ENCODE data around the gene HLA-DOA. TPM values are rescaled to one million over a fixed set of nuclear protein-coding genes. Genes with fewer than 3 reads are reported as not detected.

HLA-DOA gene
- polyA plus RNA-seq, 1 donor (not counting 4 experiments of a cell fraction or from before 2014, with no cell fraction given): not detected

DNA sequence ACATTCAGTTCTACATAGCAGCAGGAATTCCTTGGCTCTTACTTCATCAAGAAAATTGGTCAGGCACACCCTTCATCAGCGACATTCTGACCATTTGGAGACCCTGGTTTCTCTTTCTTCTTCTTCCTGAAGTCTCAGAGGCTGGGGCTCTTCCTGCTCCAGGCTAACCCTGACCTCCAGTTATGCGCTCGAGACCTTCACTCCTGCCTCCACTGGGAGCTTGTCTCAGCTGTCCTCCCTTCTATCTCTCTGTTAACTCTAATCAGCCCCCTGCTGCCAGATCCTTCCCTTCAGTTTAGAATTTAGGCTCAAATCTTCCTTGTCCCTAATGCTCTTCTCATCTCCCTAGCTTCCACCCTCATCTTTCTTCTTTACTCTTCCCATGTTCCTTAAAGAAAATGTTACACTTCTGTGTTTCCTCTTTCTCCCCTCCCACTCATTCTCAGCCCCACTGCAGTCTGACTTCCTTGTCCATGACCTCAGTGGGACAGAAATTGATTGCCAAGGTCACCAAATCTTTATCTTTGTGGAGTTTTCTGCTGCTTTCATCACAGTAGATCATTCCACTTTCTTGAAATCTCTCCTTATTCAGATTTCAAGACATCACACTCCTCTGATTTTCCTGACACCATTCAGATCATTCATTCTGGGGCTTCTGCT lies 8.4 kb upstream of the HLA-DOA start:
- no peak overlapping the region for H3K4me2 ChIP-seq (ENCODE audit: control insufficient read depth, extremely low read depth, insufficient read depth, low read depth, low read length)
- no peaks in the 10 kb centered on the region for H3K36me3 ChIP-seq (ENCODE audit: control insufficient read depth in 2 of 2, extremely low read depth in 1 of 2, insufficient read depth in 2 of 2, low read length in 2 of 2)
- dilution Hi-C loops (cut with MboI; ENCODE audit: extremely low pct_ligation_motif_present, low sequenced_read_pairs): no loop called here
- no peak overlapping the region for H2AFZ ChIP-seq (ENCODE audit: control insufficient read depth, low read length)
- DNase-seq (ENCODE audit: low read depth, low spot score) (no peak), FAIRE-seq (no peak)
- H3K9me3 ChIP-seq (ENCODE audit: control insufficient read depth, low read depth, low read length): no peaks in the 10 kb centered on the region
- no peaks in the 10 kb centered on the region for H3K4me1 ChIP-seq (ENCODE audit: control insufficient read depth, extremely low read depth, insufficient read depth, low read length)
- H3K27me3 ChIP-seq (ENCODE audit: control insufficient read depth, extremely low read depth, insufficient read depth, low read length): peaks cover 24% of the 10 kb centered on the region
- no peaks in the 10 kb centered on the region for H3K9me1 ChIP-seq (ENCODE audit: control insufficient read depth, extremely low read depth, insufficient read depth, low read length)
- no peak overlapping the region for H3K9ac ChIP-seq (ENCODE audit: control insufficient read depth, extremely low read depth, insufficient read depth, low read length)
- no peaks in the 10 kb centered on the region for H3K79me2 ChIP-seq (ENCODE audit: control insufficient read depth, insufficient read depth, low read length)
- no peak overlapping the region for H3K27ac ChIP-seq (ENCODE audit: control insufficient read depth, insufficient read depth, low read length)
- no peak overlapping the region for H3K4me3 ChIP-seq (ENCODE audit: control insufficient read depth in 2 of 3, extremely low read depth in 1 of 3, insufficient read depth in 2 of 3, low read depth in 1 of 3, low read length in 3 of 3)
- TF ChIP-seq EZH2 (IDR thresholded peaks at IDR 0.05; ENCODE audit: low read length): no peak
- TF ChIP-seq, protein P1, sequence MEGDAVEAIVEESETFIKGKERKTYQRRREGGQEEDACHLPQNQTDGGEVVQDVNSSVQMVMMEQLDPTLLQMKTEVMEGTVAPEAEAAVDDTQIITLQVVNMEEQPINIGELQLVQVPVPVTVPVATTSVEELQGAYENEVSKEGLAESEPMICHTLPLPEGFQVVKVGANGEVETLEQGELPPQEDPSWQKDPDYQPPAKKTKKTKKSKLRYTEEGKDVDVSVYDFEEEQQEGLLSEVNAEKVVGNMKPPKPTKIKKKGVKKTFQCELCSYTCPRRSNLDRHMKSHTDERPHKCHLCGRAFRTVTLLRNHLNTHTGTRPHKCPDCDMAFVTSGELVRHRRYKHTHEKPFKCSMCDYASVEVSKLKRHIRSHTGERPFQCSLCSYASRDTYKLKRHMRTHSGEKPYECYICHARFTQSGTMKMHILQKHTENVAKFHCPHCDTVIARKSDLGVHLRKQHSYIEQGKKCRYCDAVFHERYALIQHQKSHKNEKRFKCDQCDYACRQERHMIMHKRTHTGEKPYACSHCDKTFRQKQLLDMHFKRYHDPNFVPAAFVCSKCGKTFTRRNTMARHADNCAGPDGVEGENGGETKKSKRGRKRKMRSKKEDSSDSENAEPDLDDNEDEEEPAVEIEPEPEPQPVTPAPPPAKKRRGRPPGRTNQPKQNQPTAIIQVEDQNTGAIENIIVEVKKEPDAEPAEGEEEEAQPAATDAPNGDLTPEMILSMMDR (optimal IDR thresholded peaks at IDR 0.05 in 1 of 3, IDR thresholded peaks at IDR 0.05 in 1 of 3, conservative IDR thresholded peaks at IDR 0.05 in 1 of 3; ENCODE audit: extremely low read depth in 1 of 3, insufficient read depth in 2 of 3, low read length in 3 of 3): no peak
- no peaks in the 10 kb centered on the region for H4K20me1 ChIP-seq (ENCODE audit: control insufficient read depth, extremely low read depth, insufficient read depth, low read length)

DNA sequence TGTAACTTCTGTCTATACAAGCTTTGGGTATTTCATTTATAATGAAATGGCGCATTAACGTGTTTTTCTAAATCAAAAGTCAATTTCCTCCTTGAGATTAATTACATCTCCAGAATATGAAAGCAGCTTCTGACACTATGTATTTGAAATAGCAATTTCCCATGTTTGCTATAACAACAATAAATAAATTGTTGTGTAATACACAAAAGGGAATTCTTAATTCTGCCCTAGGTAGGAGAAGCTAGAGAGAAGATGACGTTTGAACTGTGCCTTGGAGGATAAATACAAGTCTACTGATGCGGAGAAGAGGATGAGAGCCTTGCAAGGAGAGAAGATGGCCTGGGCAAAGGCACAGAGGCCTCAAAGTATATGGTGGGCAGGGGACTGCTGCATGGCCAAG lies 7.6 kb upstream of the HLA-DOA start:
- no peaks in the 10 kb centered on the region for H4K20me1 ChIP-seq (ENCODE audit: control insufficient read depth, extremely low read depth, insufficient read depth, low read length)
- peaks cover 24% of the 10 kb centered on the region for H3K27me3 ChIP-seq (ENCODE audit: control insufficient read depth, extremely low read depth, insufficient read depth, low read length)
- no peaks in the 10 kb centered on the region for H3K9me3 ChIP-seq (ENCODE audit: control insufficient read depth, low read depth, low read length)
- no peaks in the 10 kb centered on the region for H3K4me1 ChIP-seq (ENCODE audit: control insufficient read depth, extremely low read depth, insufficient read depth, low read length)
- DNase-seq (ENCODE audit: low read depth, low spot score) (no peak), FAIRE-seq (no peak)
- dilution Hi-C loops (cut with MboI; ENCODE audit: extremely low pct_ligation_motif_present, low sequenced_read_pairs): no loop called here
- H3K9me1 ChIP-seq (ENCODE audit: control insufficient read depth, extremely low read depth, insufficient read depth, low read length): no peaks in the 10 kb centered on the region
- no peak overlapping the region for H3K4me3 ChIP-seq (ENCODE audit: control insufficient read depth in 2 of 3, extremely low read depth in 1 of 3, insufficient read depth in 2 of 3, low read depth in 1 of 3, low read length in 3 of 3)
- H3K27ac ChIP-seq (ENCODE audit: control insufficient read depth, insufficient read depth, low read length): no peak overlapping the region
- H3K36me3 ChIP-seq (ENCODE audit: control insufficient read depth in 2 of 2, extremely low read depth in 1 of 2, insufficient read depth in 2 of 2, low read length in 2 of 2): no peaks in the 10 kb centered on the region
- H3K9ac ChIP-seq (ENCODE audit: control insufficient read depth, extremely low read depth, insufficient read depth, low read length): no peak overlapping the region
- no peak overlapping the region for H3K4me2 ChIP-seq (ENCODE audit: control insufficient read depth, extremely low read depth, insufficient read depth, low read depth, low read length)
- H3K79me2 ChIP-seq (ENCODE audit: control insufficient read depth, insufficient read depth, low read length): no peaks in the 10 kb centered on the region
- TF ChIP-seq, protein P1 (optimal IDR thresholded peaks at IDR 0.05 in 1 of 3, IDR thresholded peaks at IDR 0.05 in 1 of 3, conservative IDR thresholded peaks at IDR 0.05 in 1 of 3; ENCODE audit: extremely low read depth in 1 of 3, insufficient read depth in 2 of 3, low read length in 3 of 3): no peak
- no peak for TF ChIP-seq EZH2 (IDR thresholded peaks at IDR 0.05; ENCODE audit: low read length)
- H2AFZ ChIP-seq (ENCODE audit: control insufficient read depth, low read length): no peak overlapping the region

Measured in keratinocyte (primary cell).